Stimulated activated CD8-positive, alpha-beta memory T cell treated with anti-CD3 and anti-CD28 coated beads, Interleukin-7, amount 100 ng/mL, for 1 hour (primary cell): ENCODE data around the gene PLA2G7.
"Not testable (repeated sequence)": the region's sequence is repeated elsewhere in the genome, so short reads cannot be mapped to it uniquely, and the experiment has no call there.

Source experiments
- DNase-seq, 2 donors: peaks; one replicate each; pipeline ENCODE4 v3.0.0-alpha.2; 2020; ENCODE audit warnings: low read depth in 2 of 2

PLA2G7 gene

DNA sequence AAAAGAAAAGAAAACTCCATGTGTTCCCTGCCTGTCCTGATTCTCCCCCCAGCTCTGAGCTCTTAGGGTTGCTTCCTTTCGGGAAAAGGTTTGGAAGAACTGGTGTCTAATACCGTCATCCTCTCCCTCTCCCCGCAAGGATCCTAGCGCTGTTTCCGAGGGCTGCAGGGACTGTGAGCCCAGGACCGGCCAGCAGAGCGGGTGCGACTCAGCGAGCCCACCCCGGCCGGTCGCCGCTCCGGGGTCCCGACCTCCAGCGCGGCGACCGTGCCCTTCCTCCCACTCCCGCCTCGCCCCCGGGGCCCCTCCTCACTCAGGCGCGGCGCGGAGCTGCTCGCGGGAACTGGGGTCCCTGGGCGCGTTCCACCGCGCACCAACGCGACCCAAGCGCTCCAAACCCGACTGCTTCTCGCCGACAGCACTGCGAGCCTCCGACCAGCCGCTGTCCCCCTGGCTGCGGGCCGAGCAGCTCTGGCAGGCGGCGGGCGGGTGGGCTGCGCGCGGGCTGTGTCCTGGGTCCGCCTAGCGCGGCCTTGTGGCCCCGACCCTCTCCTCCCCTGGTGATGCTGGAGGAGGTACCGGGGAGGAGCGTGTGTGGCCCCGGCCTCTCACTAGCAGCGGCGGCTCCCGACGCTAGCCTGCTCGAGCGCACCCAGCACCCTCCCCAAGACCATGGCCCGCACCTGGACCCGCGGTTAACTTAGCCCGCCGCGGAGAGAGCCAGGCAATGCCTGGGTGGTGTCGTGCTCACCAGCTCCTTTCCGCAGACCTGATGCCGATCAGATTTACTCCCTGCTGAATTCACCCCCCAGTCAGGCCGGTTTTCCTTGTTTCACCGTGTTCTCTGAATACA is at the start of gene PLA2G7:
Gene PLA2G7, minus strand, starts transcription at position 509 of the 853 bp plus-strand sequence. CDS start 12,484 bp downstream, outside the sequence.
- no peak for DNase-seq

DNA sequence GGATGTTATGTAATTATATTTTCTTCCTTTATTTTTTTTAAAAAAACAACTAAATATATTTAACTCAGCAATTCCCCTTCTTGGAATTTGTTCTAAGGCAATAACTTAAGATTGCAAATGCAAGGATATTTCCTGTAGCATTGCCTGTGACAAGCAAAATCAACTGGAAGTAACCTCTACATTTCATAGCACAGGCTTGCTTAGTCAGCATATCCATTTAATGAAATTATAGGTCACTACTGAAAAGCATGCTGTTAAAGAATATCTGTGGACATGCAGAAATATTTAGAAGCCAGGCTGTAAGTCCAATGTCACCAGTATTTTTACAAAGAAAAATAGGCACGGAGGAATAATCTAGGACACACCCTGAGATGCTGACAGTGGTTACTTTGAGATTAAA is 49.4 kb upstream of the PLA2G7 start:
- no peak for DNase-seq

DNA sequence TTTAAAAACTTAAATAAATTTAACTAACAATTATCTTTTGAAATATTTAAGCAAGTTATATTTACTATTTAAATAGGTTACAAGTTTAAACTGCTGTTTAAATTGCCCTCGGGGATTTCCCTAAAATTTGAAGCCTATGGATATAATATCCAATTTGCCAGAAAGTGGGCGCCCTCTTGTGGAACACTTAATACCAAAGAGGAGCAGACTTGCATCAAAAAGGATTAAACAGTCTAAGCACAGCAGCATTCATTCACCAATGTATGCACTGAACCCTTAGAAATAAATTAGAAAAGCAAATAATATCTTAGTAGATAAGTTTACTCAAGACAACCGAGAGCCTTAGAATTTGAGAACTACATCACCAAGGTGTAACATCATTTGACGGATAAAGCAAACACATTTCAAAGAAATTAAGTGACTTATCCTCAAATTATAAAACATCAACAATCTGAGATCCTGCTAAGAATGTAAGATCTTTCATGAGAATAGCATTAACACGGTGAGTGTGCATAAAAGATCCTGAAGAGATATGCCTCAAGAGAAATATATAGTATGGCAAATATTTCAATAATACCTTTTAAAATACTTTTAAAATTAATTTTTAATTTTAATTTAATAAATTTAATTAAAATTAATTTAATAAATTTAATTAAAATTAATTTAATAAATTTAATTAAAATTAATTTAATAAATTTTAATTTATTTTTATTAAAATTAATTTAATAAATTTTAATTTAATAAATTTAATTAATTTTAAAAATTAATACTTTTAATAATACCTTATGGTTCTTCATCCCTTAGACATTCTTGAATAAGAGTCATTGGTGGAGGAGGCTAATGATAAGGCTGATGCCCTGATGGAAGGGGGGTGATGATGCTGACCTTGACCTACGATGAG is 46.6 kb upstream of the PLA2G7 start:
- no peak for DNase-seq

GRCh38 chr6:46777476-46778346 is 42.5 kb upstream of the PLA2G7 start:
- no peak for DNase-seq

DNA sequence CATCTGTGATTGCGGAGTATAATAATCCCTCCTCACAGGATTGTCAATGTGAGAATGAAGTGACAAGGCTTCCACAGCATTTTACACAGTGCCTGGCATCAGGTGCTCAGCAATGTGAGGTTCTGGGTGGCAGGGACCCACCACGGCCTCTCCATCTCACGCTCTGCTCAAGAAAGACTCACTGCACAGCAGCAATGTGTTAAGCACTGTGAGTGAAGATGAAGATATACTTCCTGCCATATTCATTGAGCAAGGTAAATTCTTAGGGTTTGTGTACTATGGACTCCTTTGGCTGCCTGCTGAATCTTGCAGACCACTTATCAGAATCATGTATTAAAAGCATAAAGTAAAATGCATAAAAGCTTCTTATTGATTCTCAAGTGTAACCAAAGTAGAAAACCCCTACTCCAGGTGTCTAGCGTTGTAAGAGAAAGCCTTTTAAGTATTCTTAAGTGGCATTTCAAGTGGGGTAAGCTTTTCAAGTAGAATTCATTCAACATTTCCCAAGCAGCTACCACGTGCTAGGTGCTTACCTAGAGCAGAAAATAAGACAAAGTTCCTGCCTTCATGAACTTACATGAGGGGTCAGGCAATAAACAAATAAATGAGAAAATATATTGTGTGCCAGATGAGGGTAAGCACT is 41.0 kb upstream of the PLA2G7 start:
- no peak for DNase-seq

DNA sequence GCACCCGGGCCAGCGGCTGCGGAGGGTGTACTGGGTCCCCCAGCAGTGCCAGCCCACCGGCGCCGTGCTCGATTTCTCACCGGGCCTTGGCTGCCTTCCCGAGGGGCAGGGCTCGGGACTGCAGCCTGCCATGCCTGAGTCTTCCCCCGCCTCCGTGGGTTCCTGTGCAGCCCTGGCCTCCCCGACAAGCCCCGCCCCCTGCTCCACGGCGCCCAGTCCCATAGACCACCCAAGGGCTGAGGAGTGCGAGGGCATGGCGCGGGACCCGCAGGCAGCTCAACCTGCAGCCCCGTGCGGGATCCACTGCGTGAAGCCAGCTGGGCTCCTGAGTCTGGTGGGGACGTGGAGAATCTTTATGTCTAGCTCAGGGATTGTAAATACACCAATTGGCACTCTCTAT is 39.6 kb upstream of the PLA2G7 start:
- not testable (repeated sequence) for DNase-seq

DNA sequence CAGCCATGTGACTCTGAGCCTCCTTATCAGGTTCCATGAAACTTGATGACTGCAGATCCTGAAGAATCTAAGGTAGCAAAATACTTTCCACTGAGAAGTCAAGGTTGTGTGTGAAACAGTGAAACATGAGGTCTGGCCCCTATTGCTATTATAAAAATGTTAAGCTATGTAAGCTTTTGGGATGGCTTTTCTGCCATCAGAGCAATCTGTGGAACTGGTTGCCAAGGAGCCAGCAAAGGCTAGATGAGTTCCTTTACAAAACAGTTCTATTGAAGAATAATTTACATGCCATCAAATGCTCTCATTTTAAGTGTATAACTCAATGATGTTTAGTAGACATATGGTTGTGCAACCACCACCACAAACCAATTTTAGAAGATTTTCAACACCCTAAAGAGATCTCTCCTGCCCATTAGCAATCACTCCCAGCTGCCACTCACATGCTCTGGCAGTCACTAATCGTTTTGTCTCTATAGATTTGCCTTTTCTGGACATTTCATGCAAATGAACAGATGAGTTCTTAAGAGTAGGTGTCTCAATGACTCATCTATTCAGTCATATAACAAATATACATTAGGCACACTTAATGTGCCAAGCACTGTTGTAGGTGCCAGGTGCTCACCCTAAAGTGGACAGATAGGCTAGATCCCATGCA is 38.2 kb upstream of the PLA2G7 start:
- DNase-seq: no peak

DNA sequence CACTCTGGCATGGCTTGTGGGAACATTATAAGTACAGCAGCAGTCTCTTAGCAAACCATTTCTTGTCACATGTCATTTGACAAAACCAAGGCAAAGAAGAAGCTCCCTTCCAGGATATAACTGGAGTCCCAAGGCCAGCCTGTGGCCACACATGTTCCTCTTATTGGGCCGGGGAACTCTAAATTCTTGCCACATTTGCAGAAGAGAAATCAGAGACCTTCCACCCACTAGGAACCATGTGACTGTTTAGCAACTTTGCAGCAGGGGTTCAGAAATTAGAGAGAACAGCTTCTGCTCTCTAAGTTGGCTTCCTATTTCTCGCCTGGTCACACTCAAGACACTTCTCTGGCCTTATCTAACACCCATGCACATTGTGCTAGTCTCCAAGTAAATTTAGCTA is 37.6 kb upstream of the PLA2G7 start:
- DNase-seq: no peak

DNA sequence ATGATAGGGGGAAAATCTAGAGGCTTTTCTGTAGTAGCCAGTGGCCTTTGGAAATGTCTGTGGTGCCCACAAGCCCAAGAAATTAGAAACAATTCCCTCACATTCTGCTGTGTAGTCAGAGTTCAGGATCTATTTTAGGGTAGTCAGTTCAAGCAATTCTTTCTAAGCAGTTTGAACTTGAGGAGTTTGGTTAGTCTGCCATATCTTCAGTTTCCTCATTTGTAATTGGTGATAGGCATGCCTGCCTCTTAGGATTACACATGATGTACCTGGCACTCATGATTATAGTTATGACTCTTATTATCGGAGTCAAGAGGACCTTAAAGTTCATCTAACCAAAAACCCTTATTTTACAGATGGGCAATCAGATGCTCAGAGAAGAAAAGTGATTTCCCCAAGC is 36.8 kb upstream of the PLA2G7 start:
- no peak for DNase-seq

GRCh38 chr6:46764961-46765360 is 29.8 kb upstream of the PLA2G7 start:
- DNase-seq: no peak

GRCh38 chr6:46764280-46764679 is 29.1 kb upstream of the PLA2G7 start:
- not testable (repeated sequence) for DNase-seq

- no peak for DNase-seq
These were observed 28.3 kb upstream of the PLA2G7 start for GRCh38 chr6:46763466-46763865.

DNA sequence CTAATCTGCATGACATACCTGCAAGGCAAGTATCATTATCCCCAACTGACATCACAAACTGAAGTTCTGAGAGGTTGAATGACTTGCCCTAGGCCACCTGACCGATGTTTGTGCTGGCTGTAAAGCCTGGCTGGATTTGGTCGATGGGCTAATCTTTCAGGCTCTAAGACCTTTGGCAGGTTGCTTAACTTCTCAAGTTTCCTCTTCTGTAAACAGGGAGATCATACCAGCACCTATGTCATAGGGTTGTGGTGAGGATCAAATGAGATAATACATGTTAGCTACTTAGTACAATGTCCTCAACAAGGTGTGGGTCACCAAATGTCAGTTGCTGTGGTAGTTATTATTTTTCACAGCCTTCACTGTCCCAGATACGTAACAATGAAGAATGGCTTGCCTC is 25.8 kb upstream of the PLA2G7 start:
- DNase-seq: no peak

DNA sequence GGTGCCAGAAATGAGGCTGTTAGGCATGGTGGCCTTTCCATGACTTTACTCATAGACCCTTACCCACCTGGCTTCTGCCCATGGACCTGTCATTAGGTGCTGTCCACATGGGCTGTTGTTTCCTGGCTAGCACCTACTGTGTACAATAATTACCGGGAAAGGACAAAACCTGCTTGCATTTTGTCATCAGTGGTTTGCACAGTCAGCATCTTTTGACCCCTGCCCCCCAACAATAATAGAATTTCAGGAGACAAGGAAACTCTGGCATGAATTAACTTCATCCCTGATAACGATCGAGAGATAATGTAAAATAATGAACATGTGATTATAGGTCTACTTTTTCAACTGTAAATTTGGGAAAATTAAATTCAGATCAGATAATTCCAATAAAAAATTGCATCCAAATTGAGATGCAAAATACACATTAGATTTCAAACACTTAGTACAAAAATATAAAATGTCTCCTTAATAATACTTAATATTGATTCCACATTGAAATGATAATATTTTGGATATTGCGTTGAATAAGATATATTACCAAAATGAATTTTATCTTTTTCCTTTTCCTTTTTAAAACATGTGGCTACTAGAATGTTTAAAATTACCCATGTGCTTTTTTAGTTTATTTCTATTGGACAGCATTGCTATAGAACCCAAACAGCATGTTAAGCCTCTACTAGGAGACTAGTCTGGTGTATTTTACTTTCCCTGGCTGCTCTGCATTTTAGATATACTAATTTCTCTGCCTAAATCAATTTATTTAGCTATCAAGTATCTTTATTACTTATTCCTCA is 24.0 kb upstream of the PLA2G7 start:
- DNase-seq: no peak

GRCh38 chr6:46757214-46757596 is 22.0 kb upstream of the PLA2G7 start:
- DNase-seq: no peak

- no peak for DNase-seq
These were observed 21.5 kb upstream of the PLA2G7 start for GRCh38 chr6:46756469-46757213.

- no peak for DNase-seq
These were observed 20.7 kb upstream of the PLA2G7 start for GRCh38 chr6:46755865-46756264.

DNA sequence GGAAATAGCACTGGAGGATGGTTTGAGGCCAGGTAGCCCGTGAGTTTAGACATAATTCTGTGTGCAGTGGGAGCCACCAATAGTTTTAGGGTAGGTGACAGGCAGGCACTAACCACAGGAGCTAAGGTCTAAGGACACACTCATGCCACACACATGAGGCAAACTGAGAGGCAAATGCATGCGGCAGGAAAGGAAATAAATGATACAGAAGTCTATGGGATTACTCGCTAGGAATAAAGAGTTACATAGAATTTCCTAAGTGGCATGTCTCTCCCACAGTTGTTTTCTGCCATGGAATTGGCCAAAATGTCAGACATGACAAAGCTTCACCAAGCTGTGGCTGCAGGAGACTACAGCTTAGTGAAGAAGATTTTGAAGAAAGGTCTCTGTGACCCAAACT is 16.5 kb upstream of the PLA2G7 start:
- no peak for DNase-seq

DNA sequence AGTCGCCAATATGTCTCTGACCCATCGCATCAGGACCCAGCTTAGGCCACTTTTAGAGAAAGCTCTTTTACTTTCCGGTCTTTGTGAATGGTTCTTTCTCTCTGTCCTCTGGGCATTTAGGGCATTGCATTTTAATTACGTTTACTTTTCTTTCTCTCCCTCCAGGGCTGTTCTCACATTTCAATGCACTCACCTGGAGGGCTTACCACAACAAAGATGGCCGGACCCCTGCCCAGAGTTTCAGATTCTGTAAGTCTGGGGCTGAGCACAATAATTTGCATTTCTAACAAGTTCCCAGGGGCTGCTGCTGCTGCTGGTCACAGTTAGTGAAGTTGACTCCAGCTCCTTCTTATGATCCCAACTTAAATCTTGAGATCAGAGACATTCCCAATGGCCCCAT is 14.6 kb upstream of the PLA2G7 start:
- no peak for DNase-seq
